Measurements from ENCODE around the gene B3GALT4.
"Not testable (repeated sequence)": the region's sequence is repeated elsewhere in the genome, so short reads cannot be mapped to it uniquely, and the experiment has no call there.

The B3GALT4 gene

GRCh38 chr6:33272275-33273128 is 4.4 kb upstream of the B3GALT4 start:
- no peak for DNase-seq

GRCh38 chr6:33273129-33273923 is 3.6 kb upstream of the B3GALT4 start:
- no peak for DNase-seq

GRCh38 chr6:33273924-33274902 is 2.7 kb upstream of the B3GALT4 start:
- DNase-seq = no peak

- not testable (repeated sequence) for DNase-seq
Measured at GRCh38 chr6:33275795-33276580, 935 bp upstream of the B3GALT4 start.

- DNase-seq = no peak
Measured at GRCh38 chr6:33276581-33276863, 401 bp upstream of the B3GALT4 start.

GRCh38 chr6:33277663-33278391 is 904 bp downstream of the B3GALT4 start:
- peak in 1 of 2 experiments; percentile 40 for DNase-seq

- no peak for DNase-seq
Measured at GRCh38 chr6:33278392-33278741, 1.4 kb downstream of the B3GALT4 start.

- DNase-seq = no peak
Measured at GRCh38 chr6:33278810-33279209, 1.9 kb downstream of the B3GALT4 start.

GRCh38 chr6:33279257-33279695 is 2.4 kb downstream of the B3GALT4 start:
- DNase-seq = no peak

- no peak for DNase-seq
Measured at GRCh38 chr6:33279971-33280511, 3.1 kb downstream of the B3GALT4 start.

- no peak for DNase-seq
Measured at GRCh38 chr6:33280539-33280938, 3.6 kb downstream of the B3GALT4 start.

GRCh38 chr6:33285214-33285613 is 8.3 kb downstream of the B3GALT4 start:
- DNase-seq = not testable (repeated sequence)

GRCh38 chr6:33286946-33287914 is 10.3 kb downstream of the B3GALT4 start:
- no peak for DNase-seq

- DNase-seq = no peak
Measured at GRCh38 chr6:33288141-33288920, 11.4 kb downstream of the B3GALT4 start.

GRCh38 chr6:33288921-33289783 is 12.2 kb downstream of the B3GALT4 start, which contains the start of the genes PFDN6 and WDR46:
TSS of gene PFDN6 (plus strand) at chr6:33289601. CDS start at chr6:33289857, 256 bp downstream.
TSS of gene WDR46 (minus strand) at chr6:33289239. CDS start at chr6:33289170, 69 bp downstream.
- DNase-seq = peak; percentile 75 to 83

- DNase-seq = no peak
Measured at GRCh38 chr6:33289784-33290315, 12.9 kb downstream of the B3GALT4 start.

GRCh38 chr6:33290459-33290858 is 13.5 kb downstream of the B3GALT4 start:
- DNase-seq = no peak

All from activated CD4-positive, alpha-beta T cell treated with anti-CD3 and anti-CD28 coated beads, Interleukin-2, amount 50 U/mL, for 48 hours (primary cell).